GM19372 (cell line): ENCODE results near the gene SUN1.
"Not testable (repeated sequence)": the region's sequence is repeated elsewhere in the genome, so short reads cannot be mapped to it uniquely, and the experiment has no call there.

ENCODE experiments used
- ATAC-seq: cut with Tn5 transposase; IDR thresholded peaks from one replicate; pipeline ENCODE4 v1.9.1; 2021; ENCODE audit warnings: mild to moderate bottlenecking, low read depth, moderate library complexity; ENCODE audit not compliant: unreplicated experiment

SUN1 gene

DNA sequence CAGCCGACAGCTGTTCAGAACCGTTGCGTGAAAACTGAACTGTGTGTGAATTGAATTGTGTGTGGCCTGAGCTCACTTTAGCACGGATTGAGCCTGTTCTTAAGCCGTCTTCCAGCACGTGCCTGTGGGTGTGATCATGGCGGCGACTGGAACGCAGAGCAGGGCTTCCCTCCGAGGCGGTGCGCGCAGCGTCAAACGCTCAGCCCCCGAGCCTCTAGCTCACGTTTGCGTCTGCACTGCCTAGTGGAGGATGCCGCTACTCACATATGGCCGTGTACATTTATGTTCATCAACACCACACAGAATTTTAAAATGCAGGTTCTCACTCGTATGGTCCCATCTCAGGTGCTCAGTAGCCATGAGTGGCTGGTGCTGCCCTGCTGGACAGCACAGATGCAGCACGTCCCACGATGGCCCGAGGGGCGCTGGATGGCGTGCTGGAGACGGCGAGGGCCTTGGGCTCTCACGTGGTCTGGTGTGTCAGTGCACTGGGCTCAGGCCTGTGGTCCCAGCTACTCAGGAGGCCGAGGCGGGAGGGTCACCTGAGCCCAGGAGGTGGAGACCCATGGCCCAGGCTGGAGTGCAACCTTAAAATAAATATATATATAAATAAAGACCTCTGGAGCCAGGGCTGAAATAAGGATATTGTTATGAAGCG, 22.0 kb downstream of the SUN1 start:
- no peak for ATAC-seq

DNA sequence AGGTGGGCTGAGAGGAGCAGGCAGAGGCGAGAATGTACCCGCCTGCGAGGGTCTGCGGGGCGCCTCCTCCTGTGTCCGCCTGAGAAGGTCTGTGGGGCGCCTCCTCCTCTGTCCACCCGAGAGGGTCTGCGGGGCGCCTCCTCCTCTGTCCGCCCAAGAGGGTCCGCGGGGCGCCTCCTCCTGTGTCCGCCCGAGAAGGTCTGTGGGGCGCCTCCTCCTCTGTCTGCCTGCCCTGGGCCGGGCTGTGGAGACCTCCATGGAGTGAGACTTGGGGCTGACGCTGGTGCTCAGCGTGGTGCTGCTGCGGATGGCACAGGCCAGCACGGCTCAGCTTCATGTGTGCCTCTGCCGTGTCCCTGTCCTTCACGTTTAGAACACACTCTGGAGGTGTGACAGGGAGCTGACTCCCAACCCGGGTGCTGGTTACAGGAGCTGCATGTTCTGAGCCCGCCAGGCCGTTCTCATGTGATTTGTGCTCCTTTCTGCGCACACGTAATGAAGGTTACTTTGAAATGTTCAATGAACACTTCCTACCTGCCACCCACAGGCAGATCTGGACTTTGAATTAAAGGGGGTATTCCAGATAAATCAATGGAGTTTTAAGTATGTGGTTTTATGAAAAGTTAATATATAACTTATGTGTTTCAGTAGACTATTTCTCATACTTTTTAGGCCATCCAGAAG, 23.6 kb downstream of the SUN1 start:
- no peak for ATAC-seq

DNA sequence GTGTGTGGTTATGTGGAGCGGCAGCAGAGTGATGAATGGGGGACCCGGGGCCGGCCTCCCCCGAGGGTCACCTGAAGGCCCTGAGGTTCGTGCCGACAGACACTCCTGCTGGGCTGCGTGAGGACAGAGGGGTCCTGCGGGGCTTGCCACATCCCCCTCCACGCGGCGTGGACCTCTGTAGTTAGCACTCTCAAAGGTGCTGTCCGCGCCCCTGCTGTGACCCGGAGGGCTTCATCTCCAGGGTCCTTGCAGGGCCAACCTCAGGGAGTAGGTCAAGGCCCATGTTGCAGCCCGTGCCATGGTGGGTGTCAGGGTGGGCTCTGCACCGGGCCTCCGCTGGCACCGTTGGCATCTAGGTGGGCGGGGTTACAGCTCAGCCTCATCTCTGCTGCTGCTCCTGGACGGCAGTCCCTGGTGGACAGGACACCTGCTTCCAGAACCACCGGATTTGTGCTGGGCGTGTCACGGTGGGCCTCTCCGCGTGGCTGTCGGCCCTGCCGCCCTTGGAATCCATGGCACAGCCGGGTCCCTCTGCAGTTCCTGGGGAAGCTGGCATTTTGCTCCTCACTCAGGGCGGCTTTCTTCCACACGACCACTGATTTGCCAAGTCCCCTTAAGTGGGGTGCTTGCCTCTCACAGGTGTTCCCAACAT, 24.3 kb downstream of the SUN1 start:
- no peak for ATAC-seq

DNA sequence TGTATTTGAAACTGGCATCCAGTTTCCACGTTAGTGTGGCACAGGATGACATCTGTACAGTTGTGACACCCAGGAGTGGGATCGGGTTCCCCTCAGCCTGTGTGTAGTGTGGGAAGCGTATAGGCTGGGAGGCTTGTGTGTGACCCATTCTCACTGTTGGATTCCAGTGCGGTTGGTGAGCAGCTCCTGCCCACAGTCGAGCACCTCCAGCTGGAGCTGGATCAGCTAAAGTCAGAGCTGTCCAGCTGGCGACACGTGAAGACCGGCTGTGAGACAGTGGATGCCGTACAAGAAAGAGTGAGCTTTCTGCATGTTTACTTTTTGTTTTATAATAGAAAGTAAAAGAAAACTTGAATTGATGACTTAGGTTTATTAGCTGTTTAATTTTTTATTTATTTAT, 25.4 kb downstream of the SUN1 start:
- ATAC-seq: no peak

DNA sequence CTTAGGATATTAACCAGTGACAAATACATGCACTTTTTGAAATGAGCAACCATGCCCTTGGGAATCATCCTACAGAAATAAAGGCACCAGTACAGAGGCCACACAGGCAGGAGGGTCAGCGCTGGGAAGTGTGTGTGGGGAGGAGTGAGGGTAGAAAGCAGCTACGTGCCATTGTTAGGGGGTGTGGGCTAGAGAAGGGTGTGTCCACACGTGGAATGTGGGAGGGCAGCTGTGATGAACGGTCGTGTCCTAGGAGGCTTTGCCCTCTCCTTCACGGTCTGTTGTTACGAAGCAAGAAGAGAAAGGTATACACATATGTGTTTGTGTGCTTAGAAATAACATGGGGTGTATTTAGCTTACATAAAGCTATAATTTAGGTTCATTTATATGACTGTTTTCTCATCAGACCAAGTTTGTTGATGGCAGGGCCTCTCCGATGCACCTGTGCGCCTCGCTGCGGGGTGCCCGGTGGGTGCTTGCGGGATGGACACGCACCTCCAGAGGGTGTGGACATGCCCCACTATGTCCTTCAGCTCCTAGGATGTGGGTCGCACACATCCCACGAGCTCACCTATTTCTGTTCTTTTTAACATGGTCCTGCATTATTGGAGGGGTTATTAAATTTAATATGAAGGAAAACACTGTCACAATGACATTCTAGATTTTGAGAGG, 27.2 kb downstream of the SUN1 start:
- ATAC-seq: no peak

DNA sequence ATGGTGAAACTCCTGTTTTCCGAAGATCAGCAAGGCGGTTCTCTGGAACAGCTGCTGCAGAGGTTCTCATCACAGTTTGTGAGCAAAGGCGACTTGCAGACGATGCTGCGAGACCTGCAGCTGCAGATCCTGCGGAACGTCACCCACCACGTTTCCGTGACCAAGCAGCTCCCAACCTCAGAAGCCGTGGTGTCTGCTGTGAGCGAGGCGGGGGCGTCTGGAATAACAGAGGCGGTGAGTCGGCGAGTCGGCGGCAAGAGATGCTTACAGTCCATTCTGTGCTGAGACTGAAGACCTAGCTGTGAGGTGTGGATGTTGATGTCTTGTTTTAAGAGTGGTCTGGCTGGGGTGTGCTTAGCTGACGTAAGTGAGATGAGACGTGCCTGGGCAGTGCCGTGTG, 27.9 kb downstream of the SUN1 start:
- ATAC-seq: no peak

DNA sequence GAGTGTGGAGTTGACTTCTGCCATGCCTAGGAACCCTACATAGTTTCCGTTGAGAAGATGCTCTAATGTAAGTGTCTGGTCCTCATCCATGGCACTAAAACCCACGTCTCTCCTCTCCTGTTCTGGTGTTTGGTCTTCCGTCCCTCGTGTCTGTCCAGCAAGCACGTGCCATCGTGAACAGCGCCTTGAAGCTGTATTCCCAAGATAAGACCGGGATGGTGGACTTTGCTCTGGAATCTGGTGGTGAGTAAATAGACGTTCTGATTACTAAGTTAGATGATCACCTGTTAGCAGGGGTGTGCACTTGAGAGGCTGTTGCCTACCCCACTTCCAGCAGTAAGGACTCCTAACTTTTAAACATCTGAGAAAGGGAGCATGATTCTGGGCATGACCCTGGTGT, 28.9 kb downstream of the SUN1 start:
- no peak for ATAC-seq

DNA sequence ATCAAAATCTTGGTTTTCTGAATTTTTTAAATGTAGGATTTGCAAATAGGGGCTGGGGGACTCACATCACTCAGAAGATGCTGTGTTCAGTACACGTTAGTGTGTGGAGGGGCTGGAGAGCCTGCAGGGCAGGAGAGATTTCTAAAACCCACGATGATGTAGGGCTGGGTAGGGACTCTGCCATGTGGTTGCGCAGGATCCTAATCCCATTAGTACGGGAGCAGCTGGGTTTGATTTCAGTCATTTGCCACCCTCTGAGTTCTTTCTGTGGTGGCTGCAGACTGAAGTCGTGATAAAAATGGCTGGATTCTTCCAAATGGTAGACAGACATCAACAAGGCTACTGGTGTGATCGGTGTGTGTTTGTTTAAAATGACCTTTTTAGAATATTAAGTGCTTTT, 29.9 kb downstream of the SUN1 start:
- no peak for ATAC-seq

DNA sequence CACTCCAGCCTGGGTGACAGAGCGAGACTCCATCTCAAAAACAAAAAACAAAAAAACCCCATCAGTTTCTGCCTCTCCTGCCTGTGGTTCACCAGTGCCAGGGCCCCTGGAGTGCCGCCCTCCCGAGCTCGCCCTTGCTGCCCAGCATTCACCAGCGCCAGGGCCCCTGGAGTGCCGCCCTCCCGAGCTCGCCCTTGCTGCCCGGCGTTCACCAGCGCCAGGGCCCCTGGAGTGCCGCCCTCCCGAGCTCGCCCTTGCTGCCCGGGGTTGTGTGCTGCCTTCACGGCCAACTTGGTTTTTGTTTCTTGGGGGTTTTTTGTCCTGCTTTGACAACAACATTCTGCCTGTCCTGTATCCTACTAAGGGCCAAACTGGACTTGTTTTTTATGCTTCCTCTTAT, 30.8 kb downstream of the SUN1 start:
- ATAC-seq: no peak

DNA sequence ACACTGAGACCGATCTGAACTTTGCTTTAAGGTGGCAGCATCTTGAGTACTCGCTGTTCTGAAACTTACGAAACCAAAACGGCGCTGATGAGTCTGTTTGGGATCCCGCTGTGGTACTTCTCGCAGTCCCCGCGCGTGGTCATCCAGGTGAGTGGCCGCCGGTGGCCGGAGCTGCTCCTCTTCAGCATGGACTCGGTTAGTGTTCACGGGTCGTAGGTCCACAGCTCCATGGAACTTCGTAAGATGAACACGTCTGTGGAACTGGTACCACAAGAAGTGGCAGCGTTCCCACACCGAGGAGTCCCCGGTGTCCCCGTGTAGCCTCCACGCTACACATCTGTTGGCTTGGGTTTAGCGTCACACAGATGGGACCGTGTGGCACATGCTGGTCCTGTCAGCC, 33.6 kb downstream of the SUN1 start:
- ATAC-seq: no peak

DNA sequence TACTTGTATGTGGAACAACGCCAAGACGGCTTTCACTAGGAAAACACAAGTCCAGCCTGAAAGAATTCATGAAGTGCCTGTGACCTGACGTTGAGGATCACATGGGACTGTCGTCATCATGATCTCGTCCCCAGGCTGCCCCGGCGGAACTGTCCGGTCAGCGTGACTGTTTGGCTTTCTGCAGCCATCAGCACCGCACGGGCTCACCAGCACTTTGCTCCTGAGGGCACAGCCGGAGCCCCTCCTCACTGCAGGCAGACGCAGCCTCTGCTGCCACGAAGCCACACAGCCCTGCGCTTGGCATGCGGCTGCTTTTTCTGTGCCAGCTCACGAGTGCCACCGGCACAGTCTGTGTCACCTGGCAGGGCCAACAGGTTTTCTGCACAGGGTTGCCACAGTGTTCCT, 34.7 kb downstream of the SUN1 start:
- ATAC-seq: no peak

DNA sequence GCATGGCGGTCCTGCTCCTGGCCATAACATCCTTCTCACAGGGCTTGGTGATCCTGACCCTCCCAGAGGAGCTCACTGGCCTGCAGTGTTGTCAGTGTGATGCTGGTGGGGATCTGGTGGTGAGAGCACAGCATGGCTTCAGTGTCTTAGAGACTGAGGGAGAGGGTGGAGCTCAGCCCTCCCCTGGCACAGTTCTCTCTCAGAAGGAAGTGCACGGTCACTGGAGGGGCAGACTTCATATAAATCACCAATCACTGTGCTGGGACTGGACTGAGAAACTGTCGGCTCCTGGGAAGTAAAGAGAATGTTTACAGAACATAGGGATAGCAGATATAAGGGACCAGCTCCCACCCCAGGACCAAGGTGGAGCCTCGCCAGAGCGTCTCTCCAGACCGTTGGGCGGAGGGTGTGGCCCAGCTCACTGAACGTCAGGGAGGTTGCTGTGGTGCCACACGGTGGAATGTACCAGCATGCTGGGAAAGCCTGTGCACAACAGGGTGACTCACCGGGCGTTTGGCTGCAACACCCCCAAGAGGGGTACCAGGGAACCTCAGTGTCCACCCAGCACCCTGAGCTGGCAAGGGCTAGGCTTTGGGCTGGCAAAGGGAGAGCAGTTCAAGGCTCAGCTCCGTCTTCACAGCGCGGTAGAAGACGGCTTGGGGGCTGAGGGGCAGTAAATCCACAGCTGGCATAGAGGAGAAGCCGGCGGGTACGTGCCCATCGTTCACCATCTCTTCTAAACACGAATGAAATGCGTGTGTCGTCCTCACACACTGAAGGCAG, 35.3 kb downstream of the SUN1 start:
- ATAC-seq: no peak

DNA sequence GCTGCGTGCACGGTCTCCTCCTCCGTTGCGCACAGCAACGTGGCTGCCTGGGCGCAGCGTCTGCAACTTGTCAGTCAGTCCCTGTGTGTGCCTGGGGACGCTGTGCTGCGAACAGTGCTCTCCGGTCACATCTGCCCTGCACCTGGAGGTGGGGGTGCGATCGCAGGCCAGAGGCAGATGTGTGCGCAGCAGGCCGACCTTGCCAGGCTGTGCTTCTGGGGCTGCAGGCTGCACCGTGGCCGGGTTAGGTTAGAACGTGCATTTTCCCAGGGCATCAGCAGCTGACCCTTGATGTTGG, 35.9 kb downstream of the SUN1 start:
- ATAC-seq: no peak

DNA sequence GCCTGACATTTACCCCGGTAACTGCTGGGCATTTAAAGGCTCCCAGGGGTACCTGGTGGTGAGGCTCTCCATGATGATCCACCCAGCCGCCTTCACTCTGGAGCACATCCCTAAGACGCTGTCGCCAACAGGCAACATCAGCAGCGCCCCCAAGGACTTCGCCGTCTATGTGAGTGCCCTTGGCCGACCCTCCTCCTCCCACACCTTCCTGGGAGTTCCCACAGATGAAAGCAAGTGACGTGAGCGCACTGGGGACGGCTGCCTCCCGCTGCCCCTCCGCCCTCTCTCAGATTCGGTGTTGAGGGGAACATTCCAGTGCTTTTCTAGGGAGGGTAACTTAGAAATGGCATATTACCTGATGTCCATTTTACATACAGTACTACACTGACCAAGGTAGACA, 37.1 kb downstream of the SUN1 start:
- ATAC-seq: no peak

DNA sequence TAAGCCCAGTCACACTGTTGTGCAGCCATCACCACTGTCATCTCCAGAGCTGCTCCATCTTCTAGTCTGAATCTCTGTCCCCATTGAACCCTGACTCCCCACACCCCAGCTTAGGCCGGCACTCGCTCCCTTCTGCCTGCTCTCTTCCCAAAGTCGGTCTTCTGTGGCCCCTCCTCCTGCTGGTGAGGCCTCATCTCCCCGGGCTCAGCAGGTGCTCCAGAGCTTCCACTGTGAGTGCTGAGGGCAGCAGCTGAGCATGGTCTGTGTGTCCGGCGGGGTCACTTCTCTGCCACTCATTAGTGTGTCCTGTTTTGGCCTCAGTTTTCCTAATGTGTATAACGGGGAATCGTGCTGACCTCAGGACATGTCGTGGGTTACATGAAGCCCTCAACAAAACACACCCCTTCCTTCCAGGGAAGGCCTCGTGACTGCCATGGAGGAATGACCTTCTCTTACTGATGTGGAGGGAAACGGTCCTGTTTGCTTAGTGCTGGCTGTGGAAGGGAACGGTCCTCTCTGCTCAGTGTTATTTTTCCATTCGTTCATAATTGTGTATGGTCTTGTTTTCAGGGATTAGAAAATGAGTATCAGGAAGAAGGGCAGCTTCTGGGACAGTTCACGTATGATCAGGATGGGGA, 39.7 kb downstream of the SUN1 start:
- ATAC-seq: no peak

DNA sequence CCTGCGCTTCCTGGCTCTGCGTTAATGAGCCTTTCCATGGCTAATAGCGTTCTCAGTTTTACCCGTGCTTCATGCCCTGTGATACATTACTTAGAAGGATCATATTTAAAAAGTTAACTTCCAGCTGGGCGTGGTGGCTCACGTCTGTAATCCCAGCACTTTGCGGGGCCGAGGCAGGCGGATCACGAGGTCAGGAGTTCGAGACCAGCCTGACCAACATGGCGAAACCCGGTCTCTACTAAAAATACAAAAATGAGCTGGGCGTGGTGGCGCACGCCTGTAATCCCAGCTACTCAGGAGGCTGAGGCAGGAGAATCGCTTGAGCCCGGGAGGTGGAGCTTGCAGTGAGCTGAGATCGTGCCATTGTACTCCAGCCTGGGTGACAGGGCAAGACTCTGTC, 40.4 kb downstream of the SUN1 start:
- not testable (repeated sequence) for ATAC-seq

DNA sequence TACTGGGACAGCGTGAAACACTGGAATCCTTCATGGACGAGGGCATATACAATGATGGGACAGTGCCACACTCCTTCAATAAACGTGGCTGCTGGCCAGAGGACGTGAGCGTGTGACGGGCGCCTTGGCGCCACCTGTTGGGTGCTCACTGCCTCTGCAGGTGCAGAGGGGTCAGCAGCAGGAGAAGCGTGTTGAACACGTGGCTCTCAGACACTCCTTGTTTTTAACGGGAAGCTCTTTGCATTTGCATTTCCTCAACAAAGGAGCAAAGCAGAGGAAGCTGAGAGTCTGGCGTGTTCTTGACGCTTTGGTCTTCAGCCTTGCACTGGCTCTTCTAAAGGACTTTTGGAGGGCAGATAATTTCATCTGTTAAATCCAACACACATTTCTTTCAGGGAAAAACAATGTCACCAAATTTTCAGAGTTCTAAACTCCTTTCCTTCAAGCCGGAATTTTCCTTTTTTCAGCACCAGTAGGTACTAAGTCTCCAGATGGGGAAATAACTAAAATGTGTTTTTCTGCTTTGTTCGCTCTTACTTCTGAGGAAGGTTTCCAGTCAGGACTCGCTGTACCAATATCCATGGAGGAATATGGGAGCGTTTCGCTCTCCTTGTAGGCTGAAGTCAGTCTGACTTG, 41.2 kb downstream of the SUN1 start:
- ATAC-seq: no peak

DNA sequence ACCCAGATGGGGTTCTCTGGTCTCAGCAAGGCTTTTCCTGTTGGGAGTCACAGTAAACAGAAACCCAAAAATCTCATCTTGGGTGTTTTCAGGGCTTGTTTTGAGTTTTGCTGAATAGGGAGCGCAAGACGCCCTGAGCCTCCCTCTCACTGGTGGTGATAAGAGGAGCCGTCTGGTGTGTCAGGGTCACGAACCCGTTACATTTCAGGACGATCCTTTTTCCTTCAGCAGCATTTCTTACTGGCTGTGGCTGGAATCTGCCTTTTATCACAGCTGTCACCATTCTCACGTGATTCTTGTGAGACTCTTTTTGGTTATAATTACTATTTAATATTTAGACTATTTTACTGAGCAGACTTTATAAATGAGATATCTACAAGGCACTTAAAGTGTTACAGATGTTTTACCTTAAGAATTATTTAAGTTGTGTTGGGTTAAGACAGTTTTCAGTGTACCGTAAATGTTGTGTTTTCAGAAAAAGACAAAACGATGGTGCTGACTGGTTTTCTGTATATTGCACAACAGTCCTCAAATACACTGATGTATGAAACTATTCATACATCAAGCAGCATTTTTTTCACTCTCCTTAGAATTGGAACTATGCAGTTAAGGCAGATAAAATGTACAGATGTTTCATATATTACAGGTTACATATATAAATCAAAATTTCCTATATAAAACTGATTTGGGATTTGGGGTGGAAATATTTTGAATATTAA, 41.9 kb downstream of the SUN1 start:
- no peak for ATAC-seq

DNA sequence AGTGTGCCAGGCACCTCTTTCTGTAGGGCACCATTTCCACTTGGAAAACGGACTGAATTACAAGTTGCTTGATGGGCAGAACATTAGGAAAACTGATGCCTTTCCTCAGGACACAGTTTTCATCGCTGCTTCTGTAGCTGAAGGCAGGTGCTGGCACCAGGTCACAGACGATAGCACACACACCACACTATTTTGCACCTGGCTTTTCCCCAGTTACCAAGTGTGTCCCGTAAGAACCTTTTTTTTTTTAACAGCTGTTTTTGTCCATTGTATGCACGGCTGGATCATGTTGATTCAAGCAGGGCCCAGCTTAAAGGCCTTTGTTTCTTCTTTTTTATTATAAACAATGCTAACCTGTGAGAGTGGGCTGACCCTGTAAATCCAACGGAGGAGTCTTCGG, 42.8 kb downstream of the SUN1 start:
- no peak for ATAC-seq
